Tibial nerve (tissue), 3 donors: ENCODE results near the gene GARIN5A.

ENCODE experiments used
- CTCF ChIP-seq, 5 experiments: fragments of 200-600 bp in 3 of 5; fragments of 450-650 bp in 2 of 5; sonication (generic) in 3 of 5; IDR thresholded peaks; one replicate each; pipeline ENCODE4 v1.5.1; 2016 to 2019; ENCODE audit warnings: antibody characterized with exemption in 5 of 5, mild to moderate bottlenecking in 3 of 5, moderate library complexity in 2 of 5
- POLR2A ChIP-seq, 2 donors: fragments of 450-650 bp; IDR thresholded peaks; one replicate each; pipeline ENCODE4 v1.6.1; 2017; ENCODE audit warnings: antibody characterized with exemption in 2 of 2, mild to moderate bottlenecking in 2 of 2, moderate library complexity in 2 of 2

- TF ChIP-seq CTCF (IDR thresholded peaks at IDR 0.05) (no peak), POLR2A (IDR thresholded peaks at IDR 0.05) (no peak)
These were observed 42.4 kb upstream of the GARIN5A start for GRCh38 chr19:50519006-50519575.
